IMR-90 (cell line): Measurements from ENCODE around the gene VPS26B. TPM values are rescaled to one million over a fixed set of nuclear protein-coding genes. Genes with fewer than 3 reads are reported as not detected.
A peak's percentile ranks its signal among the peaks of the same experiment; 100 is the strongest.

Experiments
- ATAC-seq: fragments of 200-7000 bp; cut with Tn5 transposase; 2 replicates; pipeline ENCODE4 v1.9.1; 2020; ENCODE audit warnings: low read depth, mild to moderate bottlenecking, moderate library complexity
- BruUV-seq: library from RNA; stranded (reverse); fragments of 400-500 nt; replicated peaks from 2 replicates; lab custom pipeline; 2021; lab: Mats Ljungman, UMichigan
- CTCF ChIA-PET: fragments of 300-600 bp; formaldehyde crosslinking; extraction: SDS; loops from one replicate; lab custom pipeline; 2021; ENCODE audit warnings: antibody characterized with exemption; lab: Yijun Ruan, JAX
- POLR2A ChIA-PET: fragments of 300-600 bp; sonication (Branson Sonifier 250); formaldehyde crosslinking; loops from one replicate; lab custom pipeline; 2022; ENCODE audit warnings: antibody characterized with exemption; ENCODE audit not compliant: unreplicated experiment; lab: Charles Lee
- DNase-seq: peaks from one replicate; pipeline ENCODE4 v3.0.0; 2013
- H2AFZ ChIP-seq: replicated peaks from 2 replicates; pipeline ENCODE3; 2013; ENCODE audit warnings: low read length, mild to moderate bottlenecking; ENCODE audit not compliant: poor library complexity
- H2AK5ac ChIP-seq: 2 replicates; pipeline ENCODE4 v1.6.1; 2013; ENCODE audit warnings: low read depth, low read length, inconsistent platforms
- H2AK9ac ChIP-seq: replicated peaks from 2 replicates; pipeline ENCODE3; 2013; ENCODE audit warnings: mild to moderate bottlenecking, low read depth, low read length, moderate library complexity; ENCODE audit not compliant: poor library complexity
- H2BK120ac ChIP-seq: 2 replicates; pipeline ENCODE4 v1.6.1; 2013; ENCODE audit warnings: low read depth, low read length, inconsistent platforms
- H2BK15ac ChIP-seq: 3 replicates; pipeline ENCODE4 v1.6.1; 2013; ENCODE audit warnings: low read depth, low read length, inconsistent platforms
- H2BK20ac ChIP-seq: 2 replicates; pipeline ENCODE4 v1.6.1; 2013; ENCODE audit warnings: low read depth, mild to moderate bottlenecking, inconsistent platforms, low read length, moderate library complexity
- H2BK5ac ChIP-seq: 2 replicates; pipeline ENCODE4 v1.6.1; 2013; ENCODE audit warnings: mild to moderate bottlenecking, low read depth, low read length, inconsistent platforms; ENCODE audit not compliant: poor library complexity, severe bottlenecking
- H3K14ac ChIP-seq: replicated peaks from 2 replicates; pipeline ENCODE4 v1.6.1; 2013; ENCODE audit warnings: low read depth, low read length, inconsistent platforms
- H3K18ac ChIP-seq: 2 replicates; pipeline ENCODE4 v1.6.1; 2013; ENCODE audit warnings: low read depth, low read length, control low read depth
- H3K23ac ChIP-seq: 2 replicates; pipeline ENCODE4 v1.6.1; 2013; ENCODE audit warnings: low read depth, low read length, inconsistent platforms
- H3K27ac ChIP-seq: 2 replicates; pipeline ENCODE4 v1.5.1; 2013; ENCODE audit warnings: mild to moderate bottlenecking, control low read depth, low read length; ENCODE audit not compliant: insufficient read depth
- H3K27me3 ChIP-seq: 2 replicates; pipeline ENCODE4 v1.6.1; 2013; ENCODE audit warnings: low read length; ENCODE audit not compliant: control insufficient read depth, insufficient read depth
- H3K36me3 ChIP-seq: 2 replicates; pipeline ENCODE4 v1.6.1; 2013; ENCODE audit warnings: low read length, mixed read lengths; ENCODE audit not compliant: control insufficient read depth, insufficient read depth
- H3K4ac ChIP-seq: 2 replicates; pipeline ENCODE4 v1.6.1; 2013; ENCODE audit warnings: low read depth, low read length, inconsistent platforms
- H3K4me1 ChIP-seq: 2 replicates; pipeline ENCODE4 v1.6.1; 2013; ENCODE audit warnings: low read length, mixed read lengths; ENCODE audit not compliant: control insufficient read depth, insufficient read depth
- H3K4me2 ChIP-seq: 2 replicates; pipeline ENCODE4 v1.6.1; 2013; ENCODE audit warnings: low read depth, mild to moderate bottlenecking, control low read depth, low read length, moderate library complexity
- H3K4me3 ChIP-seq: 2 replicates; pipeline ENCODE4 v1.5.1; 2013; ENCODE audit warnings: low read depth, mild to moderate bottlenecking, control low read depth, low read length, moderate library complexity; ENCODE audit not compliant: insufficient read depth
- H3K56ac ChIP-seq: 2 replicates; pipeline ENCODE4 v1.6.1; 2013; ENCODE audit warnings: low read length, inconsistent platforms; ENCODE audit not compliant: insufficient read depth; ENCODE audit errors: extremely low read depth
- H3K79me1 ChIP-seq, 2 experiments: 2 replicates each; pipeline ENCODE4 v1.6.1; 2013; ENCODE audit warnings: low read length in 2 of 2, inconsistent platforms in 1 of 2, low read depth in 1 of 2
- H3K9ac ChIP-seq: 2 replicates; pipeline ENCODE4 v1.6.1; 2013; ENCODE audit warnings: low read depth, low read length, control low read depth
- H3K9me1 ChIP-seq: 2 replicates; pipeline ENCODE4 v1.6.1; 2013; ENCODE audit warnings: low read length, inconsistent platforms; ENCODE audit not compliant: insufficient read depth
- H3K9me3 ChIP-seq: 2 replicates; pipeline ENCODE4 v1.6.1; 2013; ENCODE audit warnings: low read length; ENCODE audit not compliant: control insufficient read depth, insufficient read depth
- H4K20me1 ChIP-seq: 2 replicates; pipeline ENCODE4 v1.6.1; 2013; ENCODE audit warnings: low read length, inconsistent platforms; ENCODE audit not compliant: insufficient read depth
- H4K5ac ChIP-seq: 2 replicates; pipeline ENCODE4 v1.6.1; 2013; ENCODE audit warnings: mild to moderate bottlenecking, low read depth, low read length, control low read depth
- H4K8ac ChIP-seq, 2 experiments: 2 replicates each; pipeline ENCODE4 v1.6.1; 2013; ENCODE audit warnings: low read depth in 2 of 2, low read length in 2 of 2, control low read depth in 1 of 2, inconsistent platforms in 1 of 2
- H4K91ac ChIP-seq: 2 replicates; pipeline ENCODE4 v1.6.1; 2013; ENCODE audit warnings: low read depth, low read length, inconsistent platforms; ENCODE audit not compliant: insufficient read depth
- CTCF ChIP-seq: conservative IDR thresholded peaks from 2 replicates; pipeline ENCODE4 v1.5.1; 2012; ENCODE audit warnings: mild to moderate bottlenecking, low read depth, low read length, improper control_type of control experiment
- ELK1 ChIP-seq: fragments of 150-350 bp; IDR thresholded peaks from 2 replicates; pipeline ENCODE4 v1.6.1; 2016; ENCODE audit warnings: low read depth, mild to moderate bottlenecking, low read length, moderate library complexity, borderline replicate concordance
- FOS ChIP-seq: fragments of 150-350 bp; IDR thresholded peaks from 2 replicates; pipeline ENCODE4 v1.6.1; 2016; ENCODE audit warnings: low read depth, low read length
- NFE2L2 ChIP-seq: fragments of 150-350 bp; IDR thresholded peaks from 2 replicates; pipeline ENCODE4 v1.6.1; 2016; ENCODE audit warnings: low read depth, mild to moderate bottlenecking, low read length
- WGBS, 2 experiments: methylation state at CpG; one replicate each; pipeline versions ENCODE4 v1.1.5 to v1.1.7; 2013; ENCODE audit warnings: missing lambda C conversion rate in 2 of 2; ENCODE audit not compliant: insufficient read length in 1 of 2; ENCODE audit errors: extremely low coverage in 2 of 2; 5-methylcytosine and 5-hydroxymethylcytosine counted together
- dilution Hi-C: fragments of 300-500 bp; cut with HindIII; formaldehyde crosslinking; loops from one replicate; pipeline ENCODE4 v1.14.3; 2018; ENCODE audit warnings: low sequenced_read_pairs; ENCODE audit not compliant: unreplicated experiment
- in situ Hi-C: fragments of 300-500 bp; cut with MboI; formaldehyde crosslinking; loops from 3 replicates; pipeline ENCODE4 v1.14.3; 2019; ENCODE audit warnings: low sequenced_read_pairs, inconsistent platforms, mixed read lengths
- intact Hi-C: fragments of 100-400 bp; cut with micrococcal nuclease; formaldehyde crosslinking; loops from 2 replicates; pipeline ENCODE4 v1.10.0; 2022
- polyA plus RNA-seq, 3 experiments: library from polyadenylated mRNA; depleted of rRNA; stranded (reverse); fragments of >200 nt; gene quantifications; 2 replicates each; pipeline ENCODE4 v1.2.3, GENCODE V29; 2012; ENCODE audit warnings: low replicate concordance in 1 of 3
- total RNA-seq: library from RNA; depleted of rRNA; stranded (reverse); fragments of >200 nt; gene quantifications from 2 replicates; pipeline ENCODE4 v1.2.3, GENCODE V29; 2012

The VPS26B gene
- total and polyA plus RNA-seq, 2 of the 4 experiments (the other 2 are of a cell fraction) = 41.6 to 51.1 TPM

- Histone ChIP-seq H3K27ac (no peak within 1 kb of the TSS), H3K27me3 (peaks cover 60% of the 10 kb centered on the region), H3K4me2 (peak within 1 kb of the TSS; percentile 58; the same call in 1 of the 2 replicates), H2BK5ac (no peak within 1 kb of the TSS), H3K18ac (no peak within 1 kb of the TSS), H3K36me3 (no peaks in the 10 kb centered on the region), H2BK15ac (no peak within 1 kb of the TSS), H3K4ac (no peak within 1 kb of the TSS), H2AK9ac (peak within 1 kb of the TSS; percentile 34), H3K4me3 (no peak within 1 kb of the TSS), H3K9me3 (peaks cover 9% of the 10 kb centered on the region), H2BK20ac (no peak within 1 kb of the TSS), H2BK120ac (no peak within 1 kb of the TSS), H4K91ac (no peak within 1 kb of the TSS), H4K5ac (no peak within 1 kb of the TSS), H3K9me1 (no peaks in the 10 kb centered on the region), H4K8ac (no peak within 1 kb of the TSS), H3K56ac (no peak within 1 kb of the TSS), H3K9ac (no peak within 1 kb of the TSS), H2AFZ (peak within 1 kb of the TSS; percentile 61), H3K79me1 (no peaks in the 10 kb centered on the region), H4K20me1 (no peaks in the 10 kb centered on the region), H3K14ac (no peak within 1 kb of the TSS), H3K23ac (no peak within 1 kb of the TSS), H2AK5ac (no peak within 1 kb of the TSS), H3K4me1 (peaks cover 1% of the 10 kb centered on the region; the same call in 1 of the 2 replicates)
- ChIA-PET POLR2A (no interaction called here), CTCF (interaction anchor here (0.6 kb wide), 1 partner anchor 156 kb away, joined by 4 read pairs; no protein-coding TSS in a partner anchor)
- 3% methylated on average over 33 of the region's 68 CpGs; no CpG with 5 or more reads in 1 of the 2 experiments for WGBS, 2 experiments
- DNase-seq (no peak), ATAC-seq (peak; percentile 80)
- BruUV-seq = no TSS peak
- TF ChIP-seq CTCF (peak; percentile 27), ELK1 (no peak), FOS (no peak), NFE2L2 (no peak)
- in situ Hi-C loops (no loop called here), dilution Hi-C loops (no loop called here), intact Hi-C loops (no loop called here)
Measured at GRCh38 chr11:134275534-134276395, 51.3 kb downstream of the VPS26B start, which contains the start of gene GLB1L3. Gene GLB1L3 (plus strand): TSS chr11:134276379. CDS start chr11:134276741, 362 bp downstream.
